IPS-18c (cell line): ENCODE measurements around the gene NUMA1.

Source experiments
- H3K4me3 ChIP-seq: 2 replicates; pipeline ENCODE4 v1.7.0; 2013; ENCODE audit warnings: low read depth, mild to moderate bottlenecking, low read length, moderate library complexity; ENCODE audit not compliant: insufficient read depth
- H3K9me3 ChIP-seq: one replicate; pipeline ENCODE4 v1.6.1; 2013; ENCODE audit warnings: mild to moderate bottlenecking, low read length, moderate library complexity; ENCODE audit not compliant: control insufficient read depth, insufficient read depth

The NUMA1 gene

DNA sequence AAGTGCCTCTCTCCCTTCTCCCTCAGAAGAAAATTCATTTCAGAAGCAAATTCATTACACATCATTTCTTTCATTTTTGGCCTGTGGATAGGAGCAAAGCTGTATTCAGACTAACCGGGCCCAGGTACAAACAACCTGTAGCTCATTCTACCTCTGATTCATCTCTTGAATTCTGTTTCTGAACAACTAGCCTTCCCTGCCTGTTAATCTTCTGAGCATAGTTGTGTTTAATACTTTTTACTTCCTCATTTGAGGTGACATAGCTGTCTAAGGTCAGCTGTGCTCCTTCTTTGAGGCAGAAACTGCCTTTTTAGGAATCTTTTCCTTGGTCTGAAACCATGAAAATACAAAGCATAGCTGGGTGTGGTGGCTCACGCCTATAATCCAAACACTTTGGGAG lies 94.2 kb downstream of the NUMA1 start:
- no peaks in the 10 kb centered on the region for H3K9me3 ChIP-seq
- no peak overlapping the region for H3K4me3 ChIP-seq

GRCh38 chr11:71979602-71980001 lies 100.7 kb downstream of the NUMA1 start:
- no peak overlapping the region for H3K4me3 ChIP-seq
- no peaks in the 10 kb centered on the region for H3K9me3 ChIP-seq

DNA sequence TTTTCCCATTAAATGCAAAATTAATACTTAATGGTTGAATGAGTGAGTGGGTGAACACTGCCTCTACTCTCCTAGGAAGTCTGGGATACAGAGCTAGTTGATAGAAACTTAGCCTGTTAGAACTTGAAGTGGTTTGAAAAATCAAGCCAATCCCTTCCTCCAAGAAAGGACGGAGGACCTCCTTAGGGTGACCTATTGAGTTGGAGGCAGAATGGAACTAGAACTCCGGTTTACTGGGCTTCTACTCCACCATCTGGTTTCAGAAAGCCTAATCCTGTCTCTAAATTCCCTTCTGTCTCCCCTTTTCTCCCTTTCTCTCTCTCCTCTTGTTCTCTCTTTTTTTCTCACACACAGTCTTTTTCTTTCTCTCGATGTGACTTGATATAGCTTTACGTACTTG lies 101.2 kb downstream of the NUMA1 start:
- Histone ChIP-seq H3K9me3 (no peaks in the 10 kb centered on the region), H3K4me3 (no peak overlapping the region)

DNA sequence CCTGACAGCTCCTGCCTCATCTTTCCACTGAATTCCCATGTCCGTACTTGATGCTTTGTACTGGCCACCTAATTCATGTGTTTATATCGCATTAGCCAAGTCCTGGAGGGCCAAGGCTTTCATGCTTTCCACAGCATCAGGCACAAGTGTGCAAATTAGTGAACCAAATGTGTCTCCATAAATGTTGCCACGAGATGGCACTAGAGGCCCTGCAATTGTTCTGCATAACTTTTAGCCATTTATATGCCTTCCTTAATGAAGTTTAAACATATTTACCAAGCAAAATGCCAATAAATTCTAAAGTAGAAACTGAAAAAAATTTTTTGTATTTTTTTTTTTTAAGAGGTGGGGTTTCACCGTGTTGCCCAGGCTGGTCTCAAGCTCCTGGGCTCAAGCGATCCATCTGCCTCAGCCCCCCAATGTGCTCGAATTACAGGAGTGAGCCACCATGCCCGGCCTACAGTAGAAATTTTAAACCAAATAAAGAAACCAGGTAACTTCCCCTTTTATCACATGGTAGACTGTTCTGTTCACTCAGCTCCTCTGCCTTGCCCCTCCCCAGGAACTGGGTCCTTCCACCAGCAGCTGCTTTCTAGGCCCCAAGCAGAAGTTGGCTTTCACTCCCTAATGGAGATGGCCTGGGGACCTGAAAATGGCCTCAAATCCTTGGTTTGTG lies 102.5 kb downstream of the NUMA1 start:
- Histone ChIP-seq H3K9me3 (no peaks in the 10 kb centered on the region), H3K4me3 (no peak overlapping the region)

- Histone ChIP-seq H3K4me3 (no peak overlapping the region), H3K9me3 (no peaks in the 10 kb centered on the region)
These were observed 103.3 kb downstream of the NUMA1 start for GRCh38 chr11:71977090-71977489.

GRCh38 chr11:71976551-71976950 lies 103.8 kb downstream of the NUMA1 start:
- Histone ChIP-seq H3K4me3 (no peak overlapping the region), H3K9me3 (no peaks in the 10 kb centered on the region)

- no peak overlapping the region for H3K4me3 ChIP-seq
- no peaks in the 10 kb centered on the region for H3K9me3 ChIP-seq
These were observed 108.7 kb downstream of the NUMA1 start for GRCh38 chr11:71971680-71972079.

DNA sequence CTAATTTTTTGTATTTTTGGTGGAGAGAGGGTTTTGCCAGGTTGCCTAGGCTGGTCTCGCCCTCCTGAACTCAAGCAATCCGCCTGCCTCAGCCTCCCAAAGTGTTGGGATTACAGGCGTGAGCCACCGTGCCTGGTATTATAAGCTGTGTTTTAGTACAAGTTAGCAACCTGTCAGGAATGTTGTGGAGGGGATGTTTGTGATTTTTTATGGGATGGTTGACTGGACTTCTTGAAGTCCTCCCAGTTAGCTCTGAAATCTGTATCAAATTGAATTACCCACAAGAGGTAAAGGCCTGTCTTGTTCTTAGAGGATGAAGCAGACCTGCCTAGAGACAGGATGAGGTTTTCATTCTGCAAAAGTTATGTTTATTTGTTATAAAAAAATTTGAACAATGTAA lies 115.7 kb downstream of the NUMA1 start:
- Histone ChIP-seq H3K9me3 (no peaks in the 10 kb centered on the region), H3K4me3 (no peak overlapping the region)

DNA sequence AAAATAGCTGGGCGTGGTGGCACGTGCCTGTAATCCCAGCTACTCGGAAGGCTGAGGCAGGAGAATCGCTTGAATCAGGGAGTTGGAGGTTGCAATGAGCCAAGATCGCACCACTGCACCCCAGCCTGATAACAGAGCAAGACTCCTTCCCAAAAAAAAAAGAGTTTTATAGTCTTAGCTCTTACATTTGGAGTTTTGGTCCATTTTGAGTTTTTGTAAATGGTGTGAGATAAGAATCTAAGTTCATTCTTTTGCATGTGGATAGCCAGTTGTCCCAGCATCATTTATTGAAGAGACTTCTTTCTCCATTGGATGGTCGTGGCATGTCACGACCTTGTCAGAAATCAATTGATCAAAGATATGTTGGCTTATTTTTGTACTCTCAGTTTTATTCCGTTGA lies 116.9 kb downstream of the NUMA1 start:
- no peak overlapping the region for H3K4me3 ChIP-seq
- no peaks in the 10 kb centered on the region for H3K9me3 ChIP-seq

- H3K9me3 ChIP-seq: no peaks in the 10 kb centered on the region
- H3K4me3 ChIP-seq: no peak overlapping the region
These were observed 117.8 kb downstream of the NUMA1 start for GRCh38 chr11:71962428-71963038.

- H3K9me3 ChIP-seq: no peaks in the 10 kb centered on the region
- H3K4me3 ChIP-seq: no peak overlapping the region
These were observed 124.4 kb downstream of the NUMA1 start for GRCh38 chr11:71955898-71956456.
